ENCODE data around the gene PDXP.

PDXP gene

DNA sequence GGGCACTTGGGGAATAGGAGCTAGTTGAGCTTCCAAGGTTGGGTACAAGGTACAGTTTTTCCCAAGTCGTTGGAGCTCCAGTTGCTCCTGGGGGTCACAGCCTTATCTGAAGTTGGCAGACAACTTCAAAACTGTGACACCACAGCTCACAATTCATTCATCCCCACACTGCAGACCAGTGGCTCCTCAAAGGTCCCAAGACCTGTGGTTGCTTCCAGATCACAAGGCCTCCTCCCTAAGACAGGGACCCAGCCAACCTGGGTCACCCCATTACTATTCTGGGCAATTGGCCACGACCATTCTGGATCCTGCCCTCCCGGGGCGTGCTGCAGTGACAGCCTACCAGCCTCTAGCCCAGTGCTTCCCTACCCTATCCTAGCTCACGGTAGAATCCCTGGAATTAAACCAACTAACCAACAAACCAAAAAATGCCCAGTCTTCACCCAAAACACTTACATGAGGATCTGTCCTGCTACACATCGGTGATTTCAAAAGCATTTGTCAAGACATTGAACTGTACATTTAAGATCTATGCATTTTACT is 862 bp upstream of the PDXP start:
- DNase-seq (ENCODE audit: low spot score): peak; percentile 50
- in situ Hi-C loops (cut with MboI; ENCODE audit: low pct_unique_long_range_greater_than_20kb, low sequenced_read_pairs, unreplicated experiment): no loop called here
- TF ChIP-seq, protein P1, sequence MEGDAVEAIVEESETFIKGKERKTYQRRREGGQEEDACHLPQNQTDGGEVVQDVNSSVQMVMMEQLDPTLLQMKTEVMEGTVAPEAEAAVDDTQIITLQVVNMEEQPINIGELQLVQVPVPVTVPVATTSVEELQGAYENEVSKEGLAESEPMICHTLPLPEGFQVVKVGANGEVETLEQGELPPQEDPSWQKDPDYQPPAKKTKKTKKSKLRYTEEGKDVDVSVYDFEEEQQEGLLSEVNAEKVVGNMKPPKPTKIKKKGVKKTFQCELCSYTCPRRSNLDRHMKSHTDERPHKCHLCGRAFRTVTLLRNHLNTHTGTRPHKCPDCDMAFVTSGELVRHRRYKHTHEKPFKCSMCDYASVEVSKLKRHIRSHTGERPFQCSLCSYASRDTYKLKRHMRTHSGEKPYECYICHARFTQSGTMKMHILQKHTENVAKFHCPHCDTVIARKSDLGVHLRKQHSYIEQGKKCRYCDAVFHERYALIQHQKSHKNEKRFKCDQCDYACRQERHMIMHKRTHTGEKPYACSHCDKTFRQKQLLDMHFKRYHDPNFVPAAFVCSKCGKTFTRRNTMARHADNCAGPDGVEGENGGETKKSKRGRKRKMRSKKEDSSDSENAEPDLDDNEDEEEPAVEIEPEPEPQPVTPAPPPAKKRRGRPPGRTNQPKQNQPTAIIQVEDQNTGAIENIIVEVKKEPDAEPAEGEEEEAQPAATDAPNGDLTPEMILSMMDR (IDR thresholded peaks at IDR 0.05; ENCODE audit: extremely low read depth, insufficient read depth, missing control alignments): no peak

GRCh38 chr22:37659066-37659896 is 758 bp downstream of the PDXP start:
- in situ Hi-C loops (cut with MboI; ENCODE audit: low pct_unique_long_range_greater_than_20kb, low sequenced_read_pairs, unreplicated experiment): no loop called here
- DNase-seq (ENCODE audit: low spot score): peak; percentile 52
- TF ChIP-seq, protein P1 (IDR thresholded peaks at IDR 0.05; ENCODE audit: extremely low read depth, insufficient read depth, missing control alignments): no peak

- in situ Hi-C loops (cut with MboI; ENCODE audit: low pct_unique_long_range_greater_than_20kb, low sequenced_read_pairs, unreplicated experiment): no loop called here
- TF ChIP-seq, protein P1 (IDR thresholded peaks at IDR 0.05; ENCODE audit: extremely low read depth, insufficient read depth, missing control alignments): no peak
- no peak for DNase-seq (ENCODE audit: low spot score)
These were observed 1.6 kb downstream of the PDXP start for GRCh38 chr22:37659897-37660708.

DNA sequence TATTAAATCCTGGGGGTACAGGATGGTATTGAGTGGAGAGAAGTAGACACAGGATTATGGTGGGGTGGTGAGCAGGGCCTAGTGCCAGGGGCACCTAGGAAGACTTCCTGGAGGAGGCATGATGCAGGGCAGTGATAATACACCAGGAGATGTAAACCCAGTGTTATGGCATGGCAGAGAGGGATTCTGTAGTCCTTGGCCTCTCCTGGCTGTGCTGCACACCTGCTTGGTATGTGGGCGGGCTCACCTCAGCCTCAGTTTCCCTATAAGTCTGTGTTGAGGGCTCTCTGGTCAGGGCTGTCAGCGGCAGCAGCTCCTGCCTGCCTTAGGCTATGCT is 2.2 kb downstream of the PDXP start:
- in situ Hi-C loops (cut with MboI; ENCODE audit: low pct_unique_long_range_greater_than_20kb, low sequenced_read_pairs, unreplicated experiment): no loop called here
- DNase-seq (ENCODE audit: low spot score): no peak
- TF ChIP-seq, protein P1 (IDR thresholded peaks at IDR 0.05; ENCODE audit: extremely low read depth, insufficient read depth, missing control alignments): no peak

DNA sequence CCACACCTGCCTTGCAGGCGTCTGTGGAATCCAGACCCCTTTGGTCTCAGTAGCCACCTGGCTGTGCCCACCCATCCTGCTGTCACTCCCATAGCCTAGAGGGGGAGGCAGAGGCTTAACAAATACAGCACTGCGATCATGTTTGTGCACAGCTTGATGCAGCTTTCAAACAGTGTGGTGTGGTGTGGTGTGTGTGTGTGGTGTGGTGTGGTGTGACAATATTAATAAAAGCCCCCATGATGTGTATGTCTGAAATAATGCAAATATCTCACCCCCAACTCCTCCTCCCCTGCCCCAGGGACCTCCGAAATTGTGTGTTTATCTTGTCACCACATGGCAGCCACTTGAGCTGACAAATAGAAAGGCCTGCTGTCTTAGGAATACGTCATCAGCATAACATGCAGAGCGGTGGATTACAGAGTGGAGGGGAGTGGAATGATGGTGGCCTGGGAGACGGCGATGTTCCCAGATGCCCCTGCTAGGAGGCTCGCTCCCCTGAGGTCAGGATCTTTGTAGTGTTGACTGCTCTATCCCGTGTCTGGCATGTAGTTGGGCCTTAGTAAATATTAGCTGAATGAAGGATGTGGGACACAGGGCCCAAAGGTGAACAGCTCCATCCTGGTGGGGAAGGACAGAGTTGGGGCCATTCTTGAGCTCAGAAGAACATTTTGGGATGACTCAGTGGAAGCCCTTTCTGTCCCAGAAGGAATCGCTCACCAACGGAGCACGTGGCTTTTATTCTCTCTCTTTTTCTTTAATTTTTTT is 2.8 kb downstream of the PDXP start:
- in situ Hi-C loops (cut with MboI; ENCODE audit: low pct_unique_long_range_greater_than_20kb, low sequenced_read_pairs, unreplicated experiment): no loop called here
- TF ChIP-seq, protein P1 (IDR thresholded peaks at IDR 0.05; ENCODE audit: extremely low read depth, insufficient read depth, missing control alignments): peak; percentile 62
- DNase-seq (ENCODE audit: low spot score): no peak

- TF ChIP-seq, protein P1 (IDR thresholded peaks at IDR 0.05; ENCODE audit: extremely low read depth, insufficient read depth, missing control alignments): no peak
- DNase-seq (ENCODE audit: low spot score): no peak
- in situ Hi-C loops (cut with MboI; ENCODE audit: low pct_unique_long_range_greater_than_20kb, low sequenced_read_pairs, unreplicated experiment): no loop called here
These were observed 3.5 kb downstream of the PDXP start for GRCh38 chr22:37662039-37662438.
